BJ (cell line): ENCODE measurements around the gene CRADD. TPM values are rescaled to one million over a fixed set of nuclear protein-coding genes. Genes with fewer than 3 reads are reported as not detected.

Experiments
- CTCF ChIA-PET: fragments of 350-600 bp; formaldehyde crosslinking; extraction: SDS; loops from one replicate; lab custom pipeline; 2021; ENCODE audit warnings: antibody characterized with exemption, inconsistent platforms; lab: Yijun Ruan, JAX
- POLR2A ChIA-PET: fragments of 300-600 bp; sonication (Branson Sonifier 250); formaldehyde crosslinking; extraction: SDS; loops from one replicate; lab custom pipeline; 2021; ENCODE audit warnings: antibody characterized with exemption; lab: Charles Lee
- DNase-seq: peaks from one replicate; pipeline ENCODE4 v3.0.0-alpha.2; 2011; ENCODE audit warnings: low read depth
- H3K27me3 ChIP-seq: 2 replicates; pipeline ENCODE4 v1.6.0; 2011; ENCODE audit warnings: low read length; ENCODE audit not compliant: control insufficient read depth, insufficient read depth
- H3K36me3 ChIP-seq: 2 replicates; pipeline ENCODE4 v1.5.1; 2011; ENCODE audit warnings: low read length; ENCODE audit not compliant: control insufficient read depth, insufficient read depth
- H3K4me3 ChIP-seq: 2 replicates; pipeline ENCODE4 v1.5.1; 2011; ENCODE audit warnings: low read depth, mild to moderate bottlenecking, control low read depth, low read length
- CTCF ChIP-seq: IDR thresholded peaks from 2 replicates; pipeline ENCODE4 v1.5.1; 2011; ENCODE audit warnings: low read depth, mild to moderate bottlenecking, control low read depth, inconsistent platforms, low read length, moderate library complexity; ENCODE audit not compliant: insufficient read depth
- polyA plus RNA-seq: library from polyadenylated mRNA; depleted of rRNA; stranded (reverse); fragments of >200 nt; gene quantifications from 2 replicates; pipeline ENCODE4 v1.2.3, GENCODE V29; 2011

CRADD gene
- polyA plus RNA-seq, 1 experiment, result 16.6 TPM

GRCh38 chr12:93827669-93828068 lies 150.5 kb downstream of the CRADD start:
- ChIA-PET POLR2A (no interaction called here), CTCF (interaction anchor here (1.5 to 2.9 kb wide), 2 partner anchors 17 to 275 kb away, joined by 3 to 13 read pairs; no protein-coding TSS in a partner anchor)
- Histone ChIP-seq H3K27me3 (no peaks in the 10 kb centered on the region), H3K4me3 (no peak overlapping the region), H3K36me3 (no peaks in the 10 kb centered on the region)
- DNase-seq, result no peak
- no peak for TF ChIP-seq CTCF

- Histone ChIP-seq H3K36me3 (no peaks in the 10 kb centered on the region), H3K4me3 (no peak overlapping the region), H3K27me3 (no peaks in the 10 kb centered on the region)
- no peak for DNase-seq
- TF ChIP-seq CTCF, result no peak
- POLR2A ChIA-PET, result no interaction called here
- CTCF ChIA-PET, result interaction anchor here (1.1 to 2.9 kb wide), 4 partner anchors 18 to 274 kb away, joined by 3 to 13 read pairs (median 4); no protein-coding TSS in a partner anchor
Observed at GRCh38 chr12:93829016-93829415, 151.8 kb downstream of the CRADD start.

- ChIA-PET CTCF (interaction anchor here (0.9 kb wide), 1 partner anchor 243 kb away, joined by 3 read pairs; no protein-coding TSS in a partner anchor), POLR2A (no interaction called here)
- H3K36me3 ChIP-seq, result no peaks in the 10 kb centered on the region
- H3K4me3 ChIP-seq, result no peak overlapping the region
- no peak for TF ChIP-seq CTCF
- no peak for DNase-seq
- no peaks in the 10 kb centered on the region for H3K27me3 ChIP-seq
Observed at GRCh38 chr12:93831374-93831773, 154.2 kb downstream of the CRADD start.

GRCh38 chr12:93832131-93832530 lies 155.0 kb downstream of the CRADD start:
- CTCF ChIA-PET, result no interaction called here
- Histone ChIP-seq H3K4me3 (no peak overlapping the region), H3K27me3 (no peaks in the 10 kb centered on the region), H3K36me3 (no peaks in the 10 kb centered on the region)
- no peak for TF ChIP-seq CTCF
- POLR2A ChIA-PET, result no interaction called here
- no peak for DNase-seq

- H3K27me3 ChIP-seq, result no peaks in the 10 kb centered on the region
- H3K36me3 ChIP-seq, result no peaks in the 10 kb centered on the region
- H3K4me3 ChIP-seq, result no peak overlapping the region
- CTCF ChIA-PET, result no interaction called here
- DNase-seq, result no peak
- POLR2A ChIA-PET, result no interaction called here
- TF ChIP-seq CTCF, result no peak
Observed at GRCh38 chr12:93833946-93834345, 156.8 kb downstream of the CRADD start.
